HepG2 (cell line): Measurements from ENCODE around the gene ZNF3. TPM values are rescaled to one million over a fixed set of nuclear protein-coding genes. Genes with fewer than 3 reads are reported as not detected.
A peak's percentile ranks its signal among the peaks of the same experiment; 100 is the strongest.

Source experiments
- ATF2 ChIP-seq: sonication (generic); formaldehyde crosslinking; IDR thresholded peaks from 2 replicates; pipeline ENCODE4 v1.4.0; 2020; ENCODE audit warnings: missing genetic modification reagents
- DNMT3B ChIP-seq: conservative IDR thresholded peaks from 2 replicates; pipeline ENCODE4 v1.6.1; 2016; ENCODE audit warnings: missing biosample characterization, control low read depth
- HDAC2 ChIP-seq: sonication (generic); formaldehyde crosslinking; IDR thresholded peaks from 2 replicates; pipeline ENCODE4 v1.4.0; 2020; ENCODE audit warnings: missing genetic modification reagents
- HHEX ChIP-seq: IDR thresholded peaks from 2 replicates; pipeline ENCODE4 v1.6.1; 2016; ENCODE audit warnings: control low read depth
- NR0B2 ChIP-seq: sonication (generic); formaldehyde crosslinking; IDR thresholded peaks from 2 replicates; pipeline ENCODE4 v1.4.0; 2020; ENCODE audit warnings: mild to moderate bottlenecking, missing genetic modification reagents
- ZC3H13 ChIP-seq: sonication (generic); formaldehyde crosslinking; IDR thresholded peaks from 2 replicates; pipeline ENCODE4 v1.8.1; 2023; ENCODE audit warnings: mild to moderate bottlenecking, missing genetic modification reagents, moderate library complexity
- ZNF431 ChIP-seq: sonication (generic); formaldehyde crosslinking; IDR thresholded peaks from 2 replicates; pipeline ENCODE4 v1.9.0; 2022; ENCODE audit warnings: missing genetic modification reagents, low read depth, mild to moderate bottlenecking, borderline replicate concordance
- ZNF446 ChIP-seq: sonication (generic); formaldehyde crosslinking; IDR thresholded peaks from 2 replicates; pipeline ENCODE4 v1.5.0; 2020; ENCODE audit warnings: mild to moderate bottlenecking, missing genetic modification reagents
- ZNF496 ChIP-seq: sonication (generic); formaldehyde crosslinking; IDR thresholded peaks from 2 replicates; pipeline ENCODE4 v1.8.1; 2023; ENCODE audit warnings: mild to moderate bottlenecking, moderate library complexity, missing genetic modification reagents; ENCODE audit not compliant: insufficient replicate concordance
- ZNF510 ChIP-seq: sonication (generic); formaldehyde crosslinking; IDR thresholded peaks from 2 replicates; pipeline ENCODE4 v1.4.0; 2020; ENCODE audit warnings: low read depth, mild to moderate bottlenecking, missing genetic modification reagents
- ZNF550 ChIP-seq: sonication (generic); formaldehyde crosslinking; IDR thresholded peaks from 2 replicates; pipeline ENCODE4 v1.4.0; 2020; ENCODE audit warnings: mild to moderate bottlenecking, missing genetic modification reagents, borderline replicate concordance
- ZNF629 ChIP-seq: sonication (generic); formaldehyde crosslinking; conservative IDR thresholded peaks from 2 replicates; pipeline ENCODE4 v1.5.0; 2020; ENCODE audit warnings: missing genetic modification reagents
- ZSCAN12 ChIP-seq: sonication (generic); formaldehyde crosslinking; IDR thresholded peaks from 2 replicates; pipeline ENCODE4 v1.9.0; 2021; ENCODE audit warnings: mild to moderate bottlenecking, missing genetic modification reagents
- polyA plus RNA-seq, 8 experiments: library from polyadenylated mRNA; depleted of rRNA in 3 of 8; stranded (reverse) in 7 of 8; unstranded in 1 of 8; fragments of >200 nt; fragmentation: Illumina TruSeq in 4 of 8; extraction: Trizol in 4 of 8; gene quantifications; 2 replicates each; pipeline versions ENCODE4 v1.2.1 to v1.2.3, GENCODE V29; 2011 to 2016; ENCODE audit warnings: low read depth in 4 of 8, missing spikeins in 1 of 8, mixed read lengths in 1 of 8; ENCODE audit not compliant: insufficient read depth in 1 of 8
- total RNA-seq, 5 experiments: library from RNA; depleted of rRNA; stranded (reverse); fragments of >200 nt; fragmentation: Illumina TruSeq; extraction: Trizol; gene quantifications; 2 replicates each; pipeline ENCODE4 v1.2.3, GENCODE V29; 2016; ENCODE audit warnings: low read depth in 1 of 5
- TF ChIP-seq, protein P1 (sequence below): sonication (generic); formaldehyde crosslinking; IDR thresholded peaks from 2 replicates; pipeline ENCODE4 v1.5.0; 2020; ENCODE audit warnings: missing genetic modification reagents
- TF ChIP-seq, protein P2 (sequence below): IDR thresholded peaks from 2 replicates; pipeline ENCODE4 v1.6.1; 2016; ENCODE audit warnings: low read depth, missing genetic modification reagents, missing compliant biosample characterization
- TF ChIP-seq, protein P3 (sequence below): sonication (generic); formaldehyde crosslinking; IDR thresholded peaks from 2 replicates; pipeline ENCODE4 v1.4.0; 2020; ENCODE audit warnings: mild to moderate bottlenecking, low read depth, missing genetic modification reagents

ZNF3 gene
- total and polyA plus RNA-seq, 2 of the 13 experiments (the other 11 are each of a cell fraction or from before 2014, with no cell fraction given) = 33.7 to 56.9 TPM

GRCh38 chr7:100100420-100101015 lies 19.0 kb upstream of the ZNF3 start (continued):
- TF ChIP-seq, protein P1, sequence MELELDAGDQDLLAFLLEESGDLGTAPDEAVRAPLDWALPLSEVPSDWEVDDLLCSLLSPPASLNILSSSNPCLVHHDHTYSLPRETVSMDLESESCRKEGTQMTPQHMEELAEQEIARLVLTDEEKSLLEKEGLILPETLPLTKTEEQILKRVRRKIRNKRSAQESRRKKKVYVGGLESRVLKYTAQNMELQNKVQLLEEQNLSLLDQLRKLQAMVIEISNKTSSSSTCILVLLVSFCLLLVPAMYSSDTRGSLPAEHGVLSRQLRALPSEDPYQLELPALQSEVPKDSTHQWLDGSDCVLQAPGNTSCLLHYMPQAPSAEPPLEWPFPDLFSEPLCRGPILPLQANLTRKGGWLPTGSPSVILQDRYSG (CRISPR knock-in tag) = no peak
- TF ChIP-seq ZNF431 (CRISPR knock-in tag) (0 out of 2 replicates have a peak, but pooled peaks have one; percentile 68), ZNF629 (no peak), HHEX (CRISPR knock-in tag) (no peak), HDAC2 (CRISPR knock-in tag) (peak; percentile 88), ZNF446 (CRISPR knock-in tag) (no peak; the same call in 1 of the 2 replicates), ZNF550 (CRISPR knock-in tag) (no peak), ATF2 (CRISPR knock-in tag) (peak; percentile 27; the same call in 1 of the 2 replicates), ZC3H13 (CRISPR knock-in tag) (no peak; the same call in 1 of the 2 replicates), DNMT3B (CRISPR knock-in tag) (0 out of 2 replicates have a peak, but pooled peaks have one; percentile 42), ZNF510 (CRISPR knock-in tag) (0 out of 2 replicates have a peak, but pooled peaks have one; percentile 81), NR0B2 (CRISPR knock-in tag) (peak; percentile 80; the same call in 1 of the 2 replicates), ZSCAN12 (no peak), ZNF496 (CRISPR knock-in tag) (no peak)
- TF ChIP-seq, protein P2, sequence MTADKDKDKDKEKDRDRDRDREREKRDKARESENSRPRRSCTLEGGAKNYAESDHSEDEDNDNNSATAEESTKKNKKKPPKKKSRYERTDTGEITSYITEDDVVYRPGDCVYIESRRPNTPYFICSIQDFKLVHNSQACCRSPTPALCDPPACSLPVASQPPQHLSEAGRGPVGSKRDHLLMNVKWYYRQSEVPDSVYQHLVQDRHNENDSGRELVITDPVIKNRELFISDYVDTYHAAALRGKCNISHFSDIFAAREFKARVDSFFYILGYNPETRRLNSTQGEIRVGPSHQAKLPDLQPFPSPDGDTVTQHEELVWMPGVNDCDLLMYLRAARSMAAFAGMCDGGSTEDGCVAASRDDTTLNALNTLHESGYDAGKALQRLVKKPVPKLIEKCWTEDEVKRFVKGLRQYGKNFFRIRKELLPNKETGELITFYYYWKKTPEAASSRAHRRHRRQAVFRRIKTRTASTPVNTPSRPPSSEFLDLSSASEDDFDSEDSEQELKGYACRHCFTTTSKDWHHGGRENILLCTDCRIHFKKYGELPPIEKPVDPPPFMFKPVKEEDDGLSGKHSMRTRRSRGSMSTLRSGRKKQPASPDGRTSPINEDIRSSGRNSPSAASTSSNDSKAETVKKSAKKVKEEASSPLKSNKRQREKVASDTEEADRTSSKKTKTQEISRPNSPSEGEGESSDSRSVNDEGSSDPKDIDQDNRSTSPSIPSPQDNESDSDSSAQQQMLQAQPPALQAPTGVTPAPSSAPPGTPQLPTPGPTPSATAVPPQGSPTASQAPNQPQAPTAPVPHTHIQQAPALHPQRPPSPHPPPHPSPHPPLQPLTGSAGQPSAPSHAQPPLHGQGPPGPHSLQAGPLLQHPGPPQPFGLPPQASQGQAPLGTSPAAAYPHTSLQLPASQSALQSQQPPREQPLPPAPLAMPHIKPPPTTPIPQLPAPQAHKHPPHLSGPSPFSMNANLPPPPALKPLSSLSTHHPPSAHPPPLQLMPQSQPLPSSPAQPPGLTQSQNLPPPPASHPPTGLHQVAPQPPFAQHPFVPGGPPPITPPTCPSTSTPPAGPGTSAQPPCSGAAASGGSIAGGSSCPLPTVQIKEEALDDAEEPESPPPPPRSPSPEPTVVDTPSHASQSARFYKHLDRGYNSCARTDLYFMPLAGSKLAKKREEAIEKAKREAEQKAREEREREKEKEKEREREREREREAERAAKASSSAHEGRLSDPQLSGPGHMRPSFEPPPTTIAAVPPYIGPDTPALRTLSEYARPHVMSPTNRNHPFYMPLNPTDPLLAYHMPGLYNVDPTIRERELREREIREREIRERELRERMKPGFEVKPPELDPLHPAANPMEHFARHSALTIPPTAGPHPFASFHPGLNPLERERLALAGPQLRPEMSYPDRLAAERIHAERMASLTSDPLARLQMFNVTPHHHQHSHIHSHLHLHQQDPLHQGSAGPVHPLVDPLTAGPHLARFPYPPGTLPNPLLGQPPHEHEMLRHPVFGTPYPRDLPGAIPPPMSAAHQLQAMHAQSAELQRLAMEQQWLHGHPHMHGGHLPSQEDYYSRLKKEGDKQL (CRISPR knock-in tag) = no peak
- TF ChIP-seq, protein P3, sequence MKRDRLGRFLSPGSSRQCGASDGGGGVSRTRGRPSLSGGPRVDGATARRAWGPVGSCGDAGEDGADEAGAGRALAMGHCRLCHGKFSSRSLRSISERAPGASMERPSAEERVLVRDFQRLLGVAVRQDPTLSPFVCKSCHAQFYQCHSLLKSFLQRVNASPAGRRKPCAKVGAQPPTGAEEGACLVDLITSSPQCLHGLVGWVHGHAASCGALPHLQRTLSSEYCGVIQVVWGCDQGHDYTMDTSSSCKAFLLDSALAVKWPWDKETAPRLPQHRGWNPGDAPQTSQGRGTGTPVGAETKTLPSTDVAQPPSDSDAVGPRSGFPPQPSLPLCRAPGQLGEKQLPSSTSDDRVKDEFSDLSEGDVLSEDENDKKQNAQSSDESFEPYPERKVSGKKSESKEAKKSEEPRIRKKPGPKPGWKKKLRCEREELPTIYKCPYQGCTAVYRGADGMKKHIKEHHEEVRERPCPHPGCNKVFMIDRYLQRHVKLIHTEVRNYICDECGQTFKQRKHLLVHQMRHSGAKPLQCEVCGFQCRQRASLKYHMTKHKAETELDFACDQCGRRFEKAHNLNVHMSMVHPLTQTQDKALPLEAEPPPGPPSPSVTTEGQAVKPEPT (CRISPR knock-in tag) = peak; percentile 72; the same call in 1 of the 2 replicates
